ENCODE results near the gene PPP2CA. TPM values are rescaled to one million over a fixed set of nuclear protein-coding genes. Genes with fewer than 3 reads are reported as not detected.
A peak's percentile ranks its signal among the peaks of the same experiment; 100 is the strongest.

PPP2CA gene
- total and polyA plus RNA-seq, 9 of the 15 experiments (the other 6 are each of a cell fraction or from before 2014, with no cell fraction given): 23.0 to 257 (median 109) TPM

GRCh38 chr5:134204575-134204974 is 21.3 kb downstream of the PPP2CA start (continued):
- no peak for TF ChIP-seq ARID3B (CRISPR knock-in tag; IDR thresholded peaks at IDR 0.05; ENCODE audit: borderline replicate concordance)

- Histone ChIP-seq H3K4me1 (replicated peaks in 1 of 2; ENCODE audit: control insufficient read depth in 2 of 2, insufficient read depth in 2 of 2, low read length in 2 of 2) (no peaks in the 10 kb centered on the region), H3K9me1 (ENCODE audit: control insufficient read depth, insufficient read depth, low read length) (no peaks in the 10 kb centered on the region), H3K9ac (ENCODE audit: insufficient read depth in 1 of 2, low read depth in 2 of 2, low read length in 2 of 2) (no peak overlapping the region), H3K27ac (ENCODE audit: extremely low read depth, low read depth, low read length) (no peak overlapping the region), H3K9me3 (replicated peaks; ENCODE audit: control insufficient read depth, insufficient read depth, low read depth, low read length) (no peaks in the 10 kb centered on the region), H3K79me2 (ENCODE audit: control insufficient read depth, insufficient read depth, low read length) (peaks cover 59% of the 10 kb centered on the region), H4K20me1 (replicated peaks; ENCODE audit: control insufficient read depth, insufficient read depth, low read length) (peaks cover 9% of the 10 kb centered on the region; the same call in 1 of the 2 replicates), H3K4me2 (ENCODE audit: insufficient read depth, low read length) (no peak overlapping the region), H3K36me3 (ENCODE audit: control insufficient read depth, insufficient read depth, low read length) (peaks cover 93% of the 10 kb centered on the region), H3K27me3 (ENCODE audit: control insufficient read depth in 2 of 2, insufficient read depth in 2 of 2, low read length in 2 of 2) (no peaks in the 10 kb centered on the region), H3K4me3 (no peak overlapping the region), H2AFZ (ENCODE audit: low read depth, low read length) (no peak overlapping the region)
- intact Hi-C loops (cut with micrococcal nuclease) (no loop called here), in situ Hi-C loops (cut with MboI) (loop anchor here (10.0 kb wide), 1 partner anchor 371 kb away; no protein-coding TSS in a partner anchor)
- no peak for DNase-seq (ENCODE audit: extremely low read depth in 1 of 4, low spot score in 3 of 4)
- no peak for FAIRE-seq
- TSS peak; percentile 3 for BruUV-seq (replicated peaks)
- ChIA-PET CTCF (ENCODE audit: low intra/inter-chr PET ratio) (no interaction called here), POLR2A (interaction anchor here (0.6 to 2.0 kb wide), 5 partner anchors 10 to 19 kb away, joined by 3 to 5 read pairs (median 3); no protein-coding TSS in a partner anchor)
- 94% methylated on average over 3 of the region's 3 CpGs for WGBS (ENCODE audit: insufficient coverage, low coverage, missing lambda C conversion rate)
- TF ChIP-seq RBM25 (IDR thresholded peaks at IDR 0.05; ENCODE audit: low read depth, low read length, severe bottlenecking) (peak; percentile 7), ZNF121 (CRISPR knock-in tag; conservative IDR thresholded peaks at IDR 0.05) (peak; percentile 38; the same call in 1 of the 2 replicates), STAT5B (CRISPR knock-in tag; IDR thresholded peaks at IDR 0.05) (no peak)
- no peak for ATAC-seq
Observed at GRCh38 chr5:134203630-134204029, 22.2 kb downstream of the PPP2CA start.

Measured in K562 (cell line).